ENCODE results near the gene CNNM1.

GRCh38 chr10:99433378-99434020 is 104.3 kb downstream of the CNNM1 start:
- TF ChIP-seq CTCF (IDR thresholded peaks at IDR 0.05) (no peak), POLR2A (IDR thresholded peaks at IDR 0.05) (no peak)

Data from lower leg skin (tissue), 3 donors.